WERI-Rb-1 (cell line): Measurements from ENCODE around the gene BRI3.
A peak's percentile ranks its signal among the peaks of the same experiment; 100 is the strongest.

Experiments used
- DNase-seq: peaks from one replicate; pipeline ENCODE4 v3.0.0-alpha.2; 2020
- H3K27ac ChIP-seq: fragments of 250-450 bp; sonication (Bioruptor Pico); 2 replicates; pipeline ENCODE4 v1.5.1; 2020; ENCODE audit warnings: mild to moderate bottlenecking, moderate library complexity
- H3K27me3 ChIP-seq: fragments of 250-450 bp; sonication (Bioruptor Pico); 2 replicates; pipeline ENCODE4 v1.5.1; 2021; ENCODE audit warnings: mild to moderate bottlenecking, low read depth, moderate library complexity; ENCODE audit not compliant: insufficient read depth, severe bottlenecking
- H3K36me3 ChIP-seq: fragments of 250-450 bp; sonication (Bioruptor Pico); 2 replicates; pipeline ENCODE4 v1.5.1; 2020; ENCODE audit warnings: mild to moderate bottlenecking, moderate library complexity
- H3K4me3 ChIP-seq: 2 replicates; pipeline ENCODE4 v1.5.1; 2011; ENCODE audit warnings: low read depth, mild to moderate bottlenecking, control low read depth, low read length
- H3K9me3 ChIP-seq: fragments of 250-450 bp; sonication (Bioruptor Pico); 2 replicates; pipeline ENCODE4 v1.5.1; 2021; ENCODE audit warnings: mild to moderate bottlenecking, moderate library complexity; ENCODE audit not compliant: severe bottlenecking
- CTCF ChIP-seq: IDR thresholded peaks from 2 replicates; pipeline ENCODE4 v1.5.1; 2011; ENCODE audit warnings: low read depth, mild to moderate bottlenecking, control low read depth, inconsistent platforms, low read length

The BRI3 gene, protein sequence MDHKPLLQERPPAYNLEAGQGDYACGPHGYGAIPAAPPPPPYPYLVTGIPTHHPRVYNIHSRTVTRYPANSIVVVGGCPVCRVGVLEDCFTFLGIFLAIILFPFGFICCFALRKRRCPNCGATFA

DNA sequence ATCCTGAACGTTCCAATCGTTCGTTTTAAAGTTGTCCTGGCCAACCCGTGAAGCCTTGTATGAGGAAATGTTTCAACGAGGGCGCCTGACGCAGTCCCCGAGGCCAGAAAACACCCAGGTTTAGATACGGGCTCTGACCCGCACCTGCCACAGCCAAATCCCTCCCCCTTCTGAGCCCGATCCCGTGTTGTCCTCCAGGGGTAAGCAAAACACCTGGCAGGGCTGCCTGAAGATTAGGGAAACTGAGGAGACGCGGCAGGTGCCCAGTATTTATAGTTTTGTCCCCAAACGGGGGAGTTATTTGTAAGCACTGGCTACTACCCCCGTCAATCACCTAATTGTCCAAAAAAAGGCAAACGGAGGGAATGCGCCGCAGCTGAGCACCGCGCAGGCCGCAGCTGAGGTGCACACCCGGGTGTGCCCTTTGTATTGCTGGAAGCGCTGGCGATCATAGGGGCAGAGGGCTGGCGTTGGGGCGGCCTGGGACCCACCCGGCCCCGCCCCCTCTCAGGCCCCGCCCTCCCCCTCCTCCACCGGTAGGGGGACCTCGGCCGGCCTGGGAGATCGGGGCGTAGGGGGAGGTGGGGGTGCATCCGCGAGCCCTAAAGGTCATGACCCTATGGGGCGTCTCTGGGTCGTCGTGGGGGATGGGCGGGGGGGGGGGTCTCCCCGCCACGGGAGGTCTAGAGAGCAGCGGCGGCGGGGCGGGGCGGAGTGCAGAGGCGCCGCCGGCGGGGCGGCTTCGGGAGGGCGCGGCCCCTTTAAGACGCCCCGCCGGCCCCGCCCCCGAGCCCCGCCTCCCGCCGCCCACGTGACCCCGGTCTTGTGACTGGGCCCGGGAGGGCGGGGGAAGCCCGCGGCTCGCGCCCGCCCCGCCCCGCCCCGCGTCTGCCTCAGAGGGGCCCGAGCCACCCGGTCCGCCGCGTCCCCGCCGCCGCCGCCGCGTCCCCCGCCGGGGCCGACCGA is at the start of gene BRI3:
Gene BRI3, plus strand, starts transcription at position 896 of the 966 bp plus-strand sequence. CDS start 110 bp downstream, outside the sequence.
- Histone ChIP-seq H3K27me3 (no peaks in the 10 kb centered on the region), H3K27ac (peak within 1 kb of the TSS; percentile 89), H3K9me3 (no peaks in the 10 kb centered on the region), H3K4me3 (peak within 1 kb of the TSS; percentile 81), H3K36me3 (peaks cover 32% of the 10 kb centered on the region)
- DNase-seq, result peak; percentile 85
- 0 out of 2 replicates have a peak, but pooled peaks have one; percentile 1 for TF ChIP-seq CTCF

DNA sequence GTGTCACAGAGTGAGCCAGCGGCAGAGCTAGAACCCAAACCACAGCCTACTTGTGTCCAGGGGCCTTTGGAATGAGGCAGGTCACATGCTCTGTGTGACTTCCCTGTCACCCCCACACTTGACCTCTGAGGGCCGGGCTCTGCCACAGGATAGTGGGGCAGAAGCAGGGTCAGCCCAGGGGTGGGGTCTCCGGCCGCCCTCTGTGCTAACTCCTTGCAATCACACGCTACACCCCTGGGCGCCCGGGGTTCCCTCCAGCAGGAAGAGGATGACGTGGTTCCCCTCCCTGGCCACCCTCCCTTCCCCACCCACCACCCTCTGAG is 49.3 kb upstream of the BRI3 start:
- no peaks in the 10 kb centered on the region for H3K27me3 ChIP-seq
- H3K9me3 ChIP-seq, result no peaks in the 10 kb centered on the region
- peaks cover 58% of the 10 kb centered on the region for H3K36me3 ChIP-seq
- TF ChIP-seq CTCF, result no peak
- no peak for DNase-seq
- no peak overlapping the region for H3K27ac ChIP-seq
- no peak overlapping the region for H3K4me3 ChIP-seq

DNA sequence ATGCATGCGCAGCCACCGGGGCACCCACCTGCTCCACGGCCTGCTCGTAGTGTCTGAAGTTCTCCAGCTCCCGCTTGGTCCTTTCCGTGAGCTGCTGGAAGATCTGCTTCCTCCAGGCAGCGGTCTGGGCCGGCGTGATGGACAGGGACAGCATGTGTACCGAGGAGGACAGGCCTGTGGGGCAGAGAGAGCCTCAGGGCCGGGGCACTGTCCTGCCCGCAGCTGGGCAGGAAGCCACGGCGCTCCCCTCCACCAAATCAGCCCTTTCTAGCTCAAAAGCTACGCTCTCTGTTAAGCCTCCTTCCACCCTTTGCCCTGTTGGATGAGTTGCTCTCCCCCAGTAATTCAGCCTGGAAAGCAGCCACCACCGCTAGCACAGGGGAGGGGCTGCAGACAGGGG is 48.7 kb upstream of the BRI3 start:
- Histone ChIP-seq H3K27me3 (no peaks in the 10 kb centered on the region), H3K9me3 (no peaks in the 10 kb centered on the region), H3K27ac (no peak overlapping the region), H3K36me3 (peaks cover 59% of the 10 kb centered on the region), H3K4me3 (no peak overlapping the region)
- DNase-seq, result no peak
- no peak for TF ChIP-seq CTCF

DNA sequence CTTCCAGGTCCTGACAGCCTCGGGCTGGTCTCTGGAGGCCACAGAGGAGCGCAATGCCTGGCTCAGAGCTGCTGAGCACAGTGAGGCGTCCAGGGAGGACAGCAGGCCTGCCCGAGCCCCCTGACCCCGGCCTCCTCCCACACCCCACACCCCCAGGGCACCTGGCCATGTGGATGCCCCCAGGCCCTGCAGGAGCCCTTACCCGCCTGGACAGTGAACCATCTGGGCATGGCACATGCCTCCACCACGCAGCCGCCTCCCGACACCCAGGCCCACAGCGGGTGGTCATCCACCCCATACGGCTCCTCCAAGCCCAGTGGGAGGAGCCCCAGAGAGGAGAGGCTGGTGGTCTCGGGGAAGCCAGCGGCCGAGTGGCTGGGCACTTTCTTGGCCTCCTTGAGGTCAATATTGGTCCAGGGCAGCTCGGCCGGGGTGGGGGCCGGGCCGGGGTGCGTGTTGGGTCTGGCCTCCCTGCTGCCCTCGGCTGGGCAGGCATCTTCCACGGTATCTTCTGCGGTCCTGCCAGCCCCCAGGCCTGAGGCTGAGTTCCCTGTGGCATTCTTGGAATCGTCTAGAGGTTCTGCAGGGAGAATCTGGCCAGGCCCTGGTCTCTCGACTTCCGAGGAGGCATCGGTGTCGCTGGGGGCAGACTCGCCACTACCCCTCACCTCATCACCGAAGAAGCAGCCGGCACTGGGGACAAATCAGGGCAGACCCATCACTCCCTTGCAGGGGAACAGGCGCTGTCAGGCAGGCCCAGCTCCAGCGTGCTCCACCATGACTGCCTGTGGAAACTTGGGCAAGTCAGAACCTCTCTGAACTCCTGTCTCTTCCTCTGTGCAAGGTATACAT is 48.0 kb upstream of the BRI3 start:
- H3K36me3 ChIP-seq, result peaks cover 58% of the 10 kb centered on the region
- no peak overlapping the region for H3K4me3 ChIP-seq
- H3K27ac ChIP-seq, result no peak overlapping the region
- H3K9me3 ChIP-seq, result no peaks in the 10 kb centered on the region
- no peak for DNase-seq
- TF ChIP-seq CTCF, result no peak
- no peaks in the 10 kb centered on the region for H3K27me3 ChIP-seq

DNA sequence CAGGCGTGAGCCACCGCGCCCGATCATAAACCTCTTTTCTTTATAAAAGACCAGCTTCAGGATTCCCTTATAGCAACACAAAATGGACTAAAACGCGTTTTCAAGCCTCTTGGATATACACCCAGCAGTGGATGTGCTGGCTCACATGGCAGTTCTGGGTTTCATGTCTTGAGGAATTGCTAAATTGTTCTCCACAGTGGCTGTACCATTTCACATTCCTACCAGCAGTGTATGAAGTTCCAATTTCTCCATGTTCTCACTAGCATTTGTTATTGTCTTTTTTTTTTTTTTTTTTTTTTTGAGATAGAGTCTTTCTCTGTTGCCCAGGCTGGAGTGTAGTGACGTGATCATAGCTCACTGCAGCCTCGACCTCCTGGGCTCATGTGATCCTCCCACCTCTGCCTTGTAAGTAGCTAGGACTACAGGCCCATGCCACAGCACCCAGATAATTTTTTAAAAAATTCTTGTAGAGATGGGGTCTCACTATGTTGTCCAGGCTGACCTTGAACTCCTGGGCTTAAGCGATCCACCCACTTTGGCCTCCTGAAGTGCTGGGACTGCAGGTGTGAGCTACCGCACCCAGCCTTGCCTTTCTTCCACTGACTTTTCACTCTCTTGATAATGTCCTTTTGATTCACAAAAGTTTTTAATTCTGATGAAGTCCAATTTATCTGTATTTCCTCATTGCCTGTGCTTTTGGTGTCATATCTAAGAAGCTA is 46.9 kb upstream of the BRI3 start:
- no peak for TF ChIP-seq CTCF
- peaks cover 64% of the 10 kb centered on the region for H3K36me3 ChIP-seq

More for the DNA sequence above, 46.9 kb upstream of the BRI3 start:
- Histone ChIP-seq H3K27me3 (no peaks in the 10 kb centered on the region), H3K9me3 (no peaks in the 10 kb centered on the region), H3K4me3 (no peak overlapping the region), H3K27ac (no peak overlapping the region)
- no peak for DNase-seq
